ENCODE measurements around the gene PPP1R37.
A peak's percentile ranks its signal among the peaks of the same experiment; 100 is the strongest.

PPP1R37 gene

GRCh38 chr19:45115809-45116615 is 23.0 kb downstream of the PPP1R37 start:
- peak; percentile 44 for DNase-seq (ENCODE audit: low spot score)

GRCh38 chr19:45117167-45117594 is 24.2 kb downstream of the PPP1R37 start:
- DNase-seq (ENCODE audit: low spot score): peak; percentile 58

GRCh38 chr19:45117671-45118070 is 24.7 kb downstream of the PPP1R37 start:
- DNase-seq (ENCODE audit: low spot score): peak; percentile 22

- DNase-seq (ENCODE audit: low spot score): no peak
Observed at GRCh38 chr19:45118106-45118505, 25.1 kb downstream of the PPP1R37 start.

GRCh38 chr19:45118591-45119355 is 25.8 kb downstream of the PPP1R37 start:
- peak; percentile 90 for DNase-seq (ENCODE audit: low spot score)

- DNase-seq (ENCODE audit: low spot score): no peak
Observed at GRCh38 chr19:45119582-45119981, 26.6 kb downstream of the PPP1R37 start.

GRCh38 chr19:45121827-45122345 is 28.9 kb downstream of the PPP1R37 start:
- no peak for DNase-seq (ENCODE audit: low spot score)

- DNase-seq (ENCODE audit: low spot score): no peak
Observed at GRCh38 chr19:45122832-45123231, 29.9 kb downstream of the PPP1R37 start.

GRCh38 chr19:45123440-45123850 is 30.5 kb downstream of the PPP1R37 start:
- DNase-seq (ENCODE audit: low spot score): no peak

GRCh38 chr19:45124021-45124420 is 31.0 kb downstream of the PPP1R37 start:
- DNase-seq (ENCODE audit: low spot score): no peak

GRCh38 chr19:45125360-45125759 is 32.4 kb downstream of the PPP1R37 start:
- DNase-seq (ENCODE audit: low spot score): no peak

GRCh38 chr19:45125975-45126493 is 33.1 kb downstream of the PPP1R37 start:
- peak; percentile 73 for DNase-seq (ENCODE audit: low spot score)

- no peak for DNase-seq (ENCODE audit: low spot score)
Observed at GRCh38 chr19:45126654-45127053, 33.7 kb downstream of the PPP1R37 start.

- no peak for DNase-seq (ENCODE audit: low spot score)
Observed at GRCh38 chr19:45128146-45128545, 35.2 kb downstream of the PPP1R37 start.

- DNase-seq (ENCODE audit: low spot score): no peak
Observed at GRCh38 chr19:45128806-45129205, 35.8 kb downstream of the PPP1R37 start.

GRCh38 chr19:45130236-45130635 is 37.3 kb downstream of the PPP1R37 start:
- DNase-seq (ENCODE audit: low spot score): no peak

GRCh38 chr19:45130888-45131615 is 38.1 kb downstream of the PPP1R37 start:
- peak; percentile 65 for DNase-seq (ENCODE audit: low spot score)

GRCh38 chr19:45133661-45134060 is 40.7 kb downstream of the PPP1R37 start:
- no peak for DNase-seq (ENCODE audit: low spot score)

- DNase-seq (ENCODE audit: low spot score): no peak
Observed at GRCh38 chr19:45135176-45135885, 42.4 kb downstream of the PPP1R37 start.

GRCh38 chr19:45136507-45137178 is 43.7 kb downstream of the PPP1R37 start:
- no peak for DNase-seq (ENCODE audit: low spot score)

All from NAMALWA (cell line).